ENCODE measurements around the gene GDE1. TPM values are rescaled to one million over a fixed set of nuclear protein-coding genes. Genes with fewer than 3 reads are reported as not detected.
A peak's percentile ranks its signal among the peaks of the same experiment; 100 is the strongest.

The GDE1 gene
- polyA plus RNA-seq, 2 of the 4 experiments (the other 2 are of a cell fraction), result 54.9 to 85.2 TPM

- Histone ChIP-seq H3K9me3 (peaks cover 13% of the 10 kb centered on the region; the same call in 2 of the 3 replicates), H3K4me3 (no peak overlapping the region), H3K4me1 (no peaks in the 10 kb centered on the region), H3K27ac (no peak overlapping the region), H3K4me2 (no peak overlapping the region)
- ATAC-seq (no peak), DNase-seq (ENCODE audit: low read depth in 1 of 2, low spot score in 1 of 2) (no peak), FAIRE-seq (no peak)
- TF ChIP-seq TP53 (CRISPR knock-in tag; IDR thresholded peaks at IDR 0.05) (no peak), JUNB (IDR thresholded peaks at IDR 0.05) (no peak), RFX5 (IDR thresholded peaks at IDR 0.05) (no peak), MAX (IDR thresholded peaks at IDR 0.05) (no peak), SREBF2 (IDR thresholded peaks at IDR 0.05) (no peak), HOXA7 (CRISPR knock-in tag; IDR thresholded peaks at IDR 0.05) (no peak), FOXS1 (CRISPR knock-in tag; IDR thresholded peaks at IDR 0.05) (no peak), GATA3 (IDR thresholded peaks at IDR 0.05; ENCODE audit: borderline replicate concordance) (no peak), HDAC2 (IDR thresholded peaks at IDR 0.05) (no peak), CEBPB (IDR thresholded peaks at IDR 0.05) (no peak), EHF (CRISPR knock-in tag; IDR thresholded peaks at IDR 0.05) (no peak), POLR2AphosphoS2 (conservative IDR thresholded peaks at IDR 0.05; ENCODE audit: low read length) (no peak), ZSCAN20 (CRISPR knock-in tag; IDR thresholded peaks at IDR 0.05) (no peak), ZC3H11A (IDR thresholded peaks at IDR 0.05) (no peak), NFE2L2 (conservative IDR thresholded peaks at IDR 0.05; ENCODE audit: low read length) (no peak), HOXB5 (CRISPR knock-in tag; IDR thresholded peaks at IDR 0.05) (no peak), USF2 (IDR thresholded peaks at IDR 0.05) (no peak)
- ChIA-PET POLR2A (no interaction called here), CTCF (interaction anchor here (1.0 to 3.3 kb wide), 5 partner anchors 9 to 35 kb away, joined by 4 to 18 read pairs (median 4); partner anchors contain the start of gene VPS35L)
- WGBS (ENCODE audit: missing lambda C conversion rate), result 97% methylated on average over 3 of the region's 3 CpGs
Observed at GRCh38 chr16:19566362-19566761, 44.5 kb upstream of the GDE1 start.

- no peak for TF ChIP-seq HOXA7 (CRISPR knock-in tag; IDR thresholded peaks at IDR 0.05)
- TF ChIP-seq ZFP36 (IDR thresholded peaks at IDR 0.05; ENCODE audit: borderline replicate concordance, partially characterized antibody), result no peak
- no peak for TF ChIP-seq CHD2 (IDR thresholded peaks at IDR 0.05; ENCODE audit: low read length, partially characterized antibody)
- no peak for TF ChIP-seq BCL3 (IDR thresholded peaks at IDR 0.05)
- TF ChIP-seq CEBPB (IDR thresholded peaks at IDR 0.05), result no peak
- TF ChIP-seq CBX2 (IDR thresholded peaks at IDR 0.05; ENCODE audit: borderline replicate concordance, low read depth), result no peak
- TF ChIP-seq GATA3 (IDR thresholded peaks at IDR 0.05; ENCODE audit: borderline replicate concordance), result no peak
- no peak for TF ChIP-seq HDAC2 (IDR thresholded peaks at IDR 0.05)
- no peak for TF ChIP-seq TP53 (CRISPR knock-in tag; IDR thresholded peaks at IDR 0.05)
- no peak for TF ChIP-seq TFCP2L1 (CRISPR knock-in tag; IDR thresholded peaks at IDR 0.05)
- TF ChIP-seq HOXB5 (CRISPR knock-in tag; IDR thresholded peaks at IDR 0.05), result no peak
- TF ChIP-seq CBX8 (IDR thresholded peaks at IDR 0.05), result no peak
- TF ChIP-seq RFX5 (IDR thresholded peaks at IDR 0.05), result no peak
- TF ChIP-seq POLR2A (IDR thresholded peaks at IDR 0.05; ENCODE audit: low read length), result no peak
- no peak for TF ChIP-seq KDM1A (IDR thresholded peaks at IDR 0.05; ENCODE audit: low read depth)
- no peak for TF ChIP-seq JUNB (IDR thresholded peaks at IDR 0.05)
- TF ChIP-seq CTCF (IDR thresholded peaks at IDR 0.05), result no peak
- DNase-seq (ENCODE audit: low read depth in 1 of 2, low spot score in 1 of 2) (peak in 1 of 2 experiments; percentile 24), ATAC-seq (no peak), FAIRE-seq (no peak)
- H3K4me2 ChIP-seq, result no peak overlapping the region
- H3K9me3 ChIP-seq, result peaks cover 13% of the 10 kb centered on the region; the same call in 2 of the 3 replicates
- ChIA-PET POLR2A (no interaction called here), CTCF (interaction anchor here (0.8 to 3.7 kb wide), 8 partner anchors 9 to 728 kb away, joined by 3 to 11 read pairs (median 3); no protein-coding TSS in a partner anchor)
- no peaks in the 10 kb centered on the region for H3K4me1 ChIP-seq
- H3K4me3 ChIP-seq, result no peak overlapping the region
- 96% methylated on average over 4 of the region's 4 CpGs for WGBS (ENCODE audit: missing lambda C conversion rate)
- no peak overlapping the region for H3K27ac ChIP-seq
Observed at GRCh38 chr16:19563377-19563776, 41.5 kb upstream of the GDE1 start.

Data from A549 (cell line).